OCI-M1 (cell line): ENCODE measurements around the gene SOD2.
"Not testable (repeated sequence)": the region's sequence is repeated elsewhere in the genome, so short reads cannot be mapped to it uniquely, and the experiment has no call there.

ENCODE experiments used
- DNase-seq: peaks from one replicate; lab custom pipeline; 2025; lab: John Stamatoyannopoulos, UW

Gene SOD2

GRCh38 chr6:159716247-159717096 lies 23.4 kb upstream of the SOD2 start:
- peak; percentile 46 for DNase-seq

GRCh38 chr6:159715605-159716004 lies 22.6 kb upstream of the SOD2 start:
- no peak for DNase-seq

- no peak for DNase-seq
Observed at GRCh38 chr6:159715166-159715565, 22.1 kb upstream of the SOD2 start.

GRCh38 chr6:159714404-159714803 lies 21.4 kb upstream of the SOD2 start:
- DNase-seq = no peak

GRCh38 chr6:159713984-159714383 lies 20.9 kb upstream of the SOD2 start:
- DNase-seq = no peak

- DNase-seq = not testable (repeated sequence)
Observed at GRCh38 chr6:159712389-159712788, 19.3 kb upstream of the SOD2 start.

GRCh38 chr6:159710603-159711002 lies 17.6 kb upstream of the SOD2 start:
- DNase-seq = not testable (repeated sequence)

GRCh38 chr6:159701413-159701999 lies 8.5 kb upstream of the SOD2 start:
- DNase-seq = no peak

- DNase-seq = no peak
Observed at GRCh38 chr6:159700970-159701369, 7.9 kb upstream of the SOD2 start.

GRCh38 chr6:159695984-159696383 lies 2.9 kb upstream of the SOD2 start:
- no peak for DNase-seq

- no peak for DNase-seq
Observed at GRCh38 chr6:159693894-159694545, 979 bp upstream of the SOD2 start.

GRCh38 chr6:159692303-159693127 lies 526 bp downstream of the SOD2 start:
- DNase-seq = peak; percentile 71

- no peak for DNase-seq
Observed at GRCh38 chr6:159691963-159692287, 1.1 kb downstream of the SOD2 start.

- DNase-seq = peak; percentile 93
Observed at GRCh38 chr6:159691133-159691962, 1.7 kb downstream of the SOD2 start.

GRCh38 chr6:159690135-159690534 lies 2.9 kb downstream of the SOD2 start:
- not testable (repeated sequence) for DNase-seq

- no peak for DNase-seq
Observed at GRCh38 chr6:159689001-159689400, 4.0 kb downstream of the SOD2 start.

GRCh38 chr6:159688266-159688905 lies 4.7 kb downstream of the SOD2 start:
- no peak for DNase-seq

GRCh38 chr6:159687341-159687740 lies 5.7 kb downstream of the SOD2 start:
- DNase-seq = no peak

- no peak for DNase-seq
Observed at GRCh38 chr6:159686703-159687102, 6.3 kb downstream of the SOD2 start.

- no peak for DNase-seq
Observed at GRCh38 chr6:159686040-159686439, 7.0 kb downstream of the SOD2 start.

- DNase-seq = no peak
Observed at GRCh38 chr6:159684013-159684304, 9.1 kb downstream of the SOD2 start.
